Natural killer cell (primary cell): ENCODE results near the gene FAM83F. TPM values are rescaled to one million over a fixed set of nuclear protein-coding genes. Genes with fewer than 3 reads are reported as not detected.
"Not testable (repeated sequence)": the region's sequence is repeated elsewhere in the genome, so short reads cannot be mapped to it uniquely, and the experiment has no call there.

Experiments
- ATAC-seq, 3 donors: fragments of 150-1000 bp in 2 of 3; fragments of 200-7000 bp in 1 of 3; cut with Tn5 transposase; 1 replicate in 1 of 3; 2 replicates in 2 of 3; pipeline ENCODE4 v1.10.0; 2021; ENCODE audit warnings: mild to moderate bottlenecking in 2 of 3, moderate library complexity in 2 of 3
- DNase-seq, 2 donors: peaks; one replicate each; pipeline versions ENCODE4 v3.0.0 to v3.0.0-alpha.2; 2013 to 2021; ENCODE audit warnings: mixed read lengths in 1 of 2
- H3K27ac ChIP-seq: one replicate; pipeline ENCODE4 v1.5.1; 2013; ENCODE audit warnings: mild to moderate bottlenecking, low read length
- H3K27me3 ChIP-seq: one replicate; pipeline ENCODE4 v1.6.1; 2013; ENCODE audit warnings: low read length; ENCODE audit not compliant: control insufficient read depth, insufficient read depth
- H3K36me3 ChIP-seq: one replicate; pipeline ENCODE4 v1.6.1; 2013; ENCODE audit warnings: low read length; ENCODE audit not compliant: control insufficient read depth, insufficient read depth
- H3K4me1 ChIP-seq: one replicate; pipeline ENCODE4 v1.6.1; 2013; ENCODE audit warnings: low read length; ENCODE audit not compliant: control insufficient read depth, insufficient read depth
- H3K4me3 ChIP-seq: one replicate; pipeline ENCODE4 v1.5.1; 2013; ENCODE audit warnings: low read length
- H3K9me3 ChIP-seq: one replicate; pipeline ENCODE4 v1.6.1; 2013; ENCODE audit warnings: low read length; ENCODE audit not compliant: control insufficient read depth, insufficient read depth
- H3K27ac Mint-ChIP-seq, 2 donors: one replicate each; pipeline ENCODE4 v1.8.0; 2022; ENCODE audit warnings: mild to moderate bottlenecking in 2 of 2, mixed read lengths in 2 of 2, moderate library complexity in 1 of 2
- H3K27me3 Mint-ChIP-seq, 2 donors: one replicate each; pipeline ENCODE4 v1.8.0; 2022; ENCODE audit warnings: low read depth in 2 of 2, mixed read lengths in 2 of 2
- H3K36me3 Mint-ChIP-seq: one replicate; pipeline ENCODE4 v1.8.0; 2022; ENCODE audit warnings: mixed read lengths
- H3K4me1 Mint-ChIP-seq, 2 donors: one replicate each; pipeline ENCODE4 v1.8.0; 2022; ENCODE audit warnings: mixed read lengths in 2 of 2
- H3K4me3 Mint-ChIP-seq: one replicate; pipeline ENCODE4 v1.8.0; 2022; ENCODE audit warnings: mild to moderate bottlenecking, moderate library complexity, mixed read lengths
- H3K9me3 Mint-ChIP-seq, 2 donors: one replicate each; pipeline ENCODE4 v1.8.0; 2022; ENCODE audit warnings: mixed read lengths in 2 of 2
- WGBS: methylation state at CpG from one replicate; pipeline ENCODE4 v1.1.7; 2013; ENCODE audit warnings: missing lambda C conversion rate; ENCODE audit not compliant: insufficient coverage; 5-methylcytosine and 5-hydroxymethylcytosine counted together
- intact Hi-C: fragments of 100-400 bp; cut with micrococcal nuclease; formaldehyde crosslinking; loops from one replicate; pipeline ENCODE4 v1.14.2; 2022
- total RNA-seq, 4 donors: library from RNA; stranded (reverse); fragments of 120-200 nt in 1 of 4; gene quantifications; one replicate each; pipeline versions ENCODE4 v1.2.3 to v1.2.4, GENCODE V29; 2013 to 2022
- TF ChIP-seq, protein P1 (sequence below): fragments of 200-600 bp; IDR thresholded peaks from one replicate; pipeline ENCODE4 v1.8.0; 2022; ENCODE audit warnings: antibody characterized with exemption

Gene FAM83F
- total RNA-seq, 3 donors from 2014 or later (not counting 1 experiment from before 2014, with no cell fraction given): 1.0 to 7.5 TPM; not detected in 1

DNA sequence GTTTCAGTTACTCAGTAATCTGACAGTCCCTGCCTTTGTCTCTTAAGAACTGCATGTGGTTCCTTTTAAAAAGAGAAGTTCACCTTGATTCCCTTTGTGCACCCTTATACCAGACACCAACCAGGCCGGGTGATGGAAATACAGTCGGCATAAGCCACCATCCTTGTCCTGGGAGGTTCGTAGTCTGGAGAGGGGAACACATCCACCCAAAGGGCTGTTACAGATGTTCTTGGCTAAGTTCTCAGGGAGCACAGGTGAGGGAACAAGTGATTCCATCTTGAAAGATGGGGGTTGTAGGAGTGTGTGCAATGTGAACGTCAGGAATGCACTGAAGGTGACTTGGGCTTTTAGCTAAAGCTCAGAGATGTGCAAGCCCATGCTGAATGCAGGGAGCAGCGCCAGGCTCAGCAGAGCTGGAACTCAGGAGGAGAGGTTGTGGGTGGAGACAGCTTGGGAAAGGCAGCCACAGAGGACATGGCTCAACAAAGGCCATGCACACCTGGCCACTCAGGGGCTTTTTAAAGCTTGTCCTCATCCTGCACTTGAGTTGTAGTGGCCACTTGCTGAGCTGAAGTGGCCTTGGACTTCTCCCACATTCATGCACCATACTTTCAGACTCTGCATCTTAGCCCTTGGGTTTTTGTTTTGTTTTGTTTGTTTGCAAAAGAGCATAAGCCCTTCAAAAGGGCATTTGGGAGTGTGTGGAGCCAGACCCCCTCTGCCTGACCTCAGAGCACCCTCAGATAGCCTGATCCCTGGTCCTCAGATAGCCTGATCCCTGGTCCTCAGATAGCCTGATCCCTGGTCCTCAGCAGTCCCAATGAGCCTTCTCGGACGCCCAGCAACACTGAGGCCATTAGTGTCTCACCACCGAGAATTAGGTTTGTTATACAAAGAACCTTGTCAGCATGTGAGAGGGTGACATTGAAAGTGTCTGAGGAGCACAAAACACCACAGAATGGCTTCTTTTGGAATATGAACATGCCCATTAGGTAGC lies 47.2 kb upstream of the FAM83F start:
- H3K27me3 ChIP-seq: no peaks in the 10 kb centered on the region
- Mint-ChIP-seq H3K27me3 (no peaks in the 10 kb centered on the region), H3K36me3 (peaks cover 8% of the 10 kb centered on the region), H3K27ac (no peak overlapping the region), H3K9me3 (no peaks in the 10 kb centered on the region), H3K4me1 (peaks cover 78 to 80% of the 10 kb centered on the region in 2 donors), H3K4me3 (no peak overlapping the region)
- H3K4me3 ChIP-seq: no peak overlapping the region
- 86% methylated on average over 8 of the region's 8 CpGs for WGBS
- ATAC-seq (no peak), DNase-seq (no peak)
- no peaks in the 10 kb centered on the region for H3K9me3 ChIP-seq
- peaks cover 48% of the 10 kb centered on the region for H3K4me1 ChIP-seq
- intact Hi-C loops: no loop called here
- TF ChIP-seq, protein P1, sequence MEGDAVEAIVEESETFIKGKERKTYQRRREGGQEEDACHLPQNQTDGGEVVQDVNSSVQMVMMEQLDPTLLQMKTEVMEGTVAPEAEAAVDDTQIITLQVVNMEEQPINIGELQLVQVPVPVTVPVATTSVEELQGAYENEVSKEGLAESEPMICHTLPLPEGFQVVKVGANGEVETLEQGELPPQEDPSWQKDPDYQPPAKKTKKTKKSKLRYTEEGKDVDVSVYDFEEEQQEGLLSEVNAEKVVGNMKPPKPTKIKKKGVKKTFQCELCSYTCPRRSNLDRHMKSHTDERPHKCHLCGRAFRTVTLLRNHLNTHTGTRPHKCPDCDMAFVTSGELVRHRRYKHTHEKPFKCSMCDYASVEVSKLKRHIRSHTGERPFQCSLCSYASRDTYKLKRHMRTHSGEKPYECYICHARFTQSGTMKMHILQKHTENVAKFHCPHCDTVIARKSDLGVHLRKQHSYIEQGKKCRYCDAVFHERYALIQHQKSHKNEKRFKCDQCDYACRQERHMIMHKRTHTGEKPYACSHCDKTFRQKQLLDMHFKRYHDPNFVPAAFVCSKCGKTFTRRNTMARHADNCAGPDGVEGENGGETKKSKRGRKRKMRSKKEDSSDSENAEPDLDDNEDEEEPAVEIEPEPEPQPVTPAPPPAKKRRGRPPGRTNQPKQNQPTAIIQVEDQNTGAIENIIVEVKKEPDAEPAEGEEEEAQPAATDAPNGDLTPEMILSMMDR: no peak
- peaks cover 20% of the 10 kb centered on the region for H3K36me3 ChIP-seq
- no peak overlapping the region for H3K27ac ChIP-seq

DNA sequence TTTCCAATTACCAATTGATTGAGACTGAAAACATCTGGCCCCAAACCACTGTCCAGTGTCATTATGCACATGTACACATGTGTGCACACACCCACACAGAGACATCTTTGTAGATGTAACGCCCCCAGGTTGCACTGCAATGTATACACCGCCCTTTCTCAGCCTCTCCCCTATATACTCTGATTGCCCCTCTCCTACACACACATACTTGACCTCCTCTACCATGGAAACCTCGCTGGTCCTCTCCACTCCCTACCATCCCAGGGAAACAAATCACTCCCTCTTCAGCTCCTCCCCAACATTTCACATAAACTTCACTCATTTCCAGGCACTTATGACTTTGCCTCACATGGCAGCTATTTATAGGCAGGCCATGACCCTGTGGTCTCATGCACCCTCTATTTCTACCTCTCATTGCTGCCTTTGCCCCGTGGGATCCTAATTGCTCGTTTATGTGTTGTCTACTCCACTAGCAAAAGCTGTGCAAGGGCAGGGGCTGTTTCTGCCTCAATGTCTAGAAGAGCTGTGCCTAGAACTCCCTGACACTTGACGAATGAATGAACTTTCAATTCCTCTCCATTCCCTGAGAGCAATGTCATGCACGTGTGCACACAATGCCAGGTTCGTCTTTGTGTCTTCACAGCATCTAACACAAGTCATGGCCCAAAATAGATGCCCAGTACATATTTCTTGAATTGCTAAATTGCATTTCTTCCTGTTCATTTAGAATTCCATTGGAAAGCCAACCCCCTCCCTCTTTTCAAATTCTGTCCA lies 44.6 kb upstream of the FAM83F start:
- Mint-ChIP-seq H3K27ac (peak overlapping the region; percentile 11 to 19), H3K36me3 (peaks cover 8% of the 10 kb centered on the region), H3K9me3 (no peaks in the 10 kb centered on the region), H3K4me3 (no peak overlapping the region), H3K27me3 (no peaks in the 10 kb centered on the region), H3K4me1 (peaks cover 72% of the 10 kb centered on the region in 2 donors)
- intact Hi-C loops: no loop called here
- peaks cover 20% of the 10 kb centered on the region for H3K36me3 ChIP-seq
- 76% methylated on average over 8 of the region's 8 CpGs for WGBS
- H3K4me3 ChIP-seq: no peak overlapping the region
- no peak overlapping the region for H3K27ac ChIP-seq
- TF ChIP-seq, protein P1: no peak
- H3K9me3 ChIP-seq: no peaks in the 10 kb centered on the region
- H3K27me3 ChIP-seq: no peaks in the 10 kb centered on the region
- H3K4me1 ChIP-seq: peaks cover 39% of the 10 kb centered on the region
- DNase-seq (no peak), ATAC-seq (no peak)

DNA sequence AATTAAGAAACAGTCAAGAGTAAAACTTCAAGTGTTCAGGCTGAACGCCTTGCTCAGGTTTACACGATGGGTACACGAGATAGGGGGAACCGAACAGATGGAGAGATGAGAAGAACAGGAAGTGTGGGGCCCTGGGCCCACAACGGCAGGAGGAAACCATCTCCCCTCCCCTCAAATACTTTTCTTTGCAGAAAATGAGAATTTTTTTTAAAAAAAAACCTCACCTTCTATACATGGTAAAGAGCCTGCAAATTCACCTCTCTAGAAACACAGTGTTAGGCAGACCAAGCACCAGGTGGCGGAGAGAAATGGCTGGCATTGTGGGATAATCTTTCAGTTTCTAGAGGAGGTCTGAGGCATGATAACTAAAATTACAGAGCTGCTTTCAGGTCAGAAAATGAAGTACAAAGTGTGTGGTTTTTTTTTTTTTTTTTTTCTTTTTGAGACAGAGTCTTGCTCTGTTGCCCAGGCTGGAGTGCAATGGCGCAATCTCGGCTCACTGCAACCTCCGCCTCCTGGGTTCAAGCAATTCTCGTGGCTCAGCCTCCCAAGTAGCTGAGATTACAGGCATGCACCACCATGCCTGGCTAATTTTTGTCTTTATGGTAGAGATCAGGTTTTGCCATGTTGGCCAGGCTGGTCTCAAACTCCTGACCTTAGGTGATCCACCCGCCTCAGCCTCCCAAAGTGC lies 43.0 kb upstream of the FAM83F start:
- DNase-seq: peak in 1 of 2 donors; percentile 69
- H3K9me3 ChIP-seq, H3K4me3 ChIP-seq, H3K9me3 Mint-ChIP-seq, H3K27me3 Mint-ChIP-seq, intact Hi-C loops, H3K36me3 Mint-ChIP-seq, H3K27me3 ChIP-seq: not testable (repeated sequence)
- Mint-ChIP-seq H3K4me1 (peaks cover 72% of the 10 kb centered on the region in 2 donors), H3K27ac (peak overlapping the region; percentile 62 to 80), H3K4me3 (peak overlapping the region; percentile 75)
- Histone ChIP-seq H3K27ac (peak overlapping the region; percentile 11), H3K4me1 (peaks cover 47% of the 10 kb centered on the region), H3K36me3 (peaks cover 30% of the 10 kb centered on the region)
- peak; percentile 50 to 69 (median 55) for ATAC-seq
- WGBS: 37% methylated on average over 9 of the region's 11 CpGs
